Endothelial cell of umbilical vein (primary cell): Measurements from ENCODE around the gene CYP4F8. TPM values are rescaled to one million over a fixed set of nuclear protein-coding genes. Genes with fewer than 3 reads are reported as not detected.

Experiments used
- BruUV-seq: library from RNA; stranded (reverse); fragments of 400-500 nt; replicated peaks from 2 replicates; lab custom pipeline; 2021; lab: Mats Ljungman, UMichigan
- CTCF ChIA-PET: fragments of 300-600, 350-600 bp; sonication (Branson Sonifier 250); formaldehyde crosslinking; loops from one replicate; lab custom pipeline; 2021; ENCODE audit warnings: antibody characterized with exemption, inconsistent platforms; lab: Charles Lee
- POLR2A ChIA-PET: fragments of 300-600, 350-600 bp; sonication (Branson Sonifier 250); formaldehyde crosslinking; loops from one replicate; lab custom pipeline; 2021; ENCODE audit warnings: antibody characterized with exemption, inconsistent platforms; lab: Charles Lee
- DNase-seq: peaks from one replicate; pipeline ENCODE4 v3.0.0-alpha.2; 2011; ENCODE audit warnings: low read depth, low spot score
- FAIRE-seq: peaks from 2 replicates; lab custom pipeline; 2011; peaks lifted over from hg19 to GRCh38; lab: Jason Lieb, UNC
- H2AFZ ChIP-seq: 2 replicates; pipeline ENCODE4 v1.6.0; 2012; ENCODE audit warnings: low read depth, low read length, control low read depth, inconsistent platforms
- H3K27ac ChIP-seq: 2 replicates; pipeline ENCODE4 v1.5.1; 2011; ENCODE audit warnings: low read depth, mild to moderate bottlenecking, control low read depth, low read length, moderate library complexity; ENCODE audit not compliant: insufficient read depth
- H3K27me3 ChIP-seq, 2 experiments: 2 replicates each; pipeline versions ENCODE4 v1.6.0 to v1.6.1; 2011; ENCODE audit warnings: low read length in 2 of 2, mixed read lengths in 1 of 2; ENCODE audit not compliant: control insufficient read depth in 2 of 2, insufficient read depth in 2 of 2
- H3K36me3 ChIP-seq, 2 experiments: 2 replicates in 1 of 2; 3 replicates in 1 of 2; pipeline ENCODE4 v1.5.1; 2011; ENCODE audit warnings: low read length in 2 of 2, mild to moderate bottlenecking in 1 of 2, moderate library complexity in 1 of 2; ENCODE audit not compliant: control insufficient read depth in 2 of 2, insufficient read depth in 2 of 2; ENCODE audit errors: extremely low read depth in 1 of 2
- H3K4me1 ChIP-seq: 3 replicates; pipeline ENCODE4 v1.5.1; 2011; ENCODE audit warnings: mild to moderate bottlenecking, low read length; ENCODE audit not compliant: control insufficient read depth, insufficient read depth; ENCODE audit errors: extremely low read depth
- H3K4me2 ChIP-seq: 2 replicates; pipeline ENCODE4 v1.6.1; 2011; ENCODE audit warnings: low read length, control low read depth, mixed read lengths; ENCODE audit not compliant: insufficient read depth
- H3K4me3 ChIP-seq, 3 experiments: fragments of 200-600 bp in 1 of 3; sonication (generic), shearing (Covaris generic) in 1 of 3; replicated peaks in 1 of 3; 2 replicates each; pipeline ENCODE4 v1.5.1; 2011 to 2016; ENCODE audit warnings: control low read depth in 3 of 3, low read length in 3 of 3, mild to moderate bottlenecking in 2 of 3, inconsistent platforms in 1 of 3, low read depth in 1 of 3, moderate library complexity in 1 of 3; ENCODE audit not compliant: insufficient read depth in 1 of 3
- H3K79me2 ChIP-seq: 2 replicates; pipeline ENCODE4 v1.6.0; 2012; ENCODE audit warnings: low read length, inconsistent platforms; ENCODE audit not compliant: control insufficient read depth, insufficient read depth
- H3K9ac ChIP-seq: replicated peaks from 2 replicates; pipeline ENCODE3; 2011; ENCODE audit warnings: low read length, control low read depth; ENCODE audit not compliant: insufficient read depth; ENCODE audit errors: extremely low read depth
- H3K9me1 ChIP-seq: replicated peaks from 3 replicates; pipeline ENCODE4 v1.6.0; 2011; ENCODE audit warnings: mild to moderate bottlenecking, low read length; ENCODE audit not compliant: control insufficient read depth, insufficient read depth; ENCODE audit errors: extremely low read depth
- H3K9me3 ChIP-seq: replicated peaks from 2 replicates; pipeline ENCODE4 v1.5.1; 2012; ENCODE audit warnings: low read length, inconsistent platforms; ENCODE audit not compliant: control insufficient read depth, insufficient read depth
- H4K20me1 ChIP-seq: replicated peaks from 2 replicates; pipeline ENCODE3; 2011; ENCODE audit warnings: mild to moderate bottlenecking, low read length; ENCODE audit not compliant: control insufficient read depth, insufficient read depth; ENCODE audit errors: extremely low read depth
- CTCF ChIP-seq, 2 donors: IDR thresholded peaks; 1 replicate in 1 of 2; 2 replicates in 1 of 2; pipeline ENCODE4 v1.5.1; 2011; ENCODE audit warnings: low read length in 2 of 2, mild to moderate bottlenecking in 2 of 2, moderate library complexity in 2 of 2, control low read depth in 1 of 2, inconsistent platforms in 1 of 2, low read depth in 1 of 2; ENCODE audit not compliant: insufficient read depth in 1 of 2; ENCODE audit errors: extremely low read depth in 1 of 2
- EZH2 ChIP-seq: IDR thresholded peaks from 2 replicates; pipeline ENCODE4 v1.6.1; 2012; ENCODE audit warnings: borderline replicate concordance, low read depth, mild to moderate bottlenecking, moderate library complexity, low read length, inconsistent platforms; ENCODE audit not compliant: severe bottlenecking
- POLR2A ChIP-seq: IDR thresholded peaks from 2 replicates; pipeline ENCODE4 v1.6.1; 2012; ENCODE audit warnings: low read depth, mild to moderate bottlenecking, control low read depth, low read length
- dilution Hi-C: fragments of 300-500 bp; cut with MboI; formaldehyde crosslinking; loops from one replicate; pipeline ENCODE4 v1.15.0; 2019; ENCODE audit warnings: low sequenced_read_pairs; ENCODE audit not compliant: extremely low pct_ligation_motif_present
- intact Hi-C: fragments of 100-400 bp; cut with micrococcal nuclease; formaldehyde crosslinking; loops from one replicate; pipeline ENCODE4 v1.10.0; 2022
- polyA plus RNA-seq, 4 experiments: library from polyadenylated mRNA; depleted of rRNA in 3 of 4; stranded (reverse) in 3 of 4; unstranded in 1 of 4; fragments of >200 nt; gene quantifications; 2 replicates each; pipeline versions ENCODE4 v1.2.1 to v1.2.3, GENCODE V29; 2011 to 2012; ENCODE audit warnings: missing spikeins in 1 of 4
- total RNA-seq: library from RNA; stranded (reverse); gene quantifications from 2 replicates; pipeline ENCODE4 v1.2.3, GENCODE V29; 2021

CYP4F8 gene
- total and polyA plus RNA-seq, 2 donors (not counting 3 experiments of a cell fraction or from before 2014, with no cell fraction given) = not detected

GRCh38 chr19:15613338-15613737 lies 1.7 kb upstream of the CYP4F8 start:
- Histone ChIP-seq H3K4me1 (no peaks in the 10 kb centered on the region), H3K9me3 (no peaks in the 10 kb centered on the region), H2AFZ (no peak overlapping the region), H3K9ac (no peak overlapping the region), H3K4me2 (no peak overlapping the region), H3K36me3 (no peaks in the 10 kb centered on the region), H3K9me1 (no peaks in the 10 kb centered on the region), H3K79me2 (no peaks in the 10 kb centered on the region), H3K27me3 (no peaks in the 10 kb centered on the region), H3K27ac (no peak overlapping the region), H4K20me1 (no peaks in the 10 kb centered on the region), H3K4me3 (no peak overlapping the region)
- DNase-seq (no peak), FAIRE-seq (no peak)
- dilution Hi-C loops = no loop called here
- ChIA-PET CTCF (no interaction called here), POLR2A (no interaction called here)
- no TSS peak for BruUV-seq
- intact Hi-C loops = no loop called here
- no peak for TF ChIP-seq CTCF (IDR thresholded peaks at IDR 0.05; ENCODE audit: extremely low read depth in 1 of 2, insufficient read depth in 1 of 2, low read depth in 1 of 2, low read length in 2 of 2)

GRCh38 chr19:15615526-15615925 lies 508 bp downstream of the CYP4F8 start:
- ChIA-PET POLR2A (no interaction called here), CTCF (no interaction called here)
- Histone ChIP-seq H3K79me2 (no peaks in the 10 kb centered on the region), H3K36me3 (no peaks in the 10 kb centered on the region), H2AFZ (no peak overlapping the region), H3K4me2 (no peak overlapping the region), H3K9ac (no peak overlapping the region), H4K20me1 (no peaks in the 10 kb centered on the region), H3K27ac (no peak overlapping the region), H3K4me3 (no peak overlapping the region), H3K9me3 (no peaks in the 10 kb centered on the region), H3K27me3 (no peaks in the 10 kb centered on the region), H3K9me1 (no peaks in the 10 kb centered on the region), H3K4me1 (no peaks in the 10 kb centered on the region)
- DNase-seq = no peak
- no peak for FAIRE-seq
- dilution Hi-C loops = no loop called here
- no TSS peak for BruUV-seq
- TF ChIP-seq POLR2A (no peak), EZH2 (no peak)
- intact Hi-C loops = no loop called here
